HEK293 (cell line): ENCODE data around the gene LAMB4.

Experiments
- CTCF ChIA-PET: fragments of 350-600 bp; formaldehyde crosslinking; extraction: SDS; loops from one replicate; lab custom pipeline; 2021; ENCODE audit warnings: antibody characterized with exemption; lab: Yijun Ruan, JAX
- POLR2A ChIA-PET: fragments of 300-600 bp; formaldehyde crosslinking; extraction: SDS; loops from one replicate; lab custom pipeline; 2020; ENCODE audit warnings: antibody characterized with exemption, inconsistent platforms; lab: Yijun Ruan, JAX
- H3K27ac ChIP-seq: fragments of 200-500 bp; sonication (Bioruptor generic); 2 replicates; pipeline ENCODE4 v1.5.1; 2014; ENCODE audit warnings: low read depth, low read length, control low read depth, inconsistent platforms; ENCODE audit errors: extremely low read depth
- H3K36me3 ChIP-seq, 2 experiments: fragments of 200-500 bp in 1 of 2; sonication (Bioruptor generic) in 1 of 2; 1 replicate in 1 of 2; 2 replicates in 1 of 2; pipeline ENCODE4 v1.5.1; 2014 to 2017; ENCODE audit warnings: inconsistent platforms in 2 of 2, low read length in 2 of 2; ENCODE audit not compliant: control insufficient read depth in 2 of 2, insufficient read depth in 1 of 2
- H3K4me1 ChIP-seq: fragments of 200-500 bp; sonication (Bioruptor generic); 2 replicates; pipeline ENCODE4 v1.5.1; 2014; ENCODE audit warnings: mild to moderate bottlenecking, low read length, inconsistent platforms; ENCODE audit not compliant: control insufficient read depth, insufficient read depth
- H3K4me3 ChIP-seq: 2 replicates; pipeline ENCODE4 v1.5.1; 2011; ENCODE audit warnings: low read depth, mild to moderate bottlenecking, control low read depth, low read length, moderate library complexity
- H3K9me3 ChIP-seq: fragments of 200-500 bp; sonication (Bioruptor generic); 2 replicates; pipeline ENCODE4 v1.5.1; 2014; ENCODE audit warnings: low read depth, low read length, inconsistent platforms; ENCODE audit not compliant: control insufficient read depth, insufficient read depth
- GLIS1 ChIP-seq: fragments of 450-650 bp; formaldehyde crosslinking; IDR thresholded peaks from 2 replicates; pipeline ENCODE4 v1.5.1; 2016; ENCODE audit warnings: missing biosample characterization, missing genetic modification characterization
- HOXD13 ChIP-seq: sonication (generic); formaldehyde crosslinking; IDR thresholded peaks from 2 replicates; pipeline ENCODE4 v1.8.0; 2022; ENCODE audit warnings: missing genetic modification reagents, borderline replicate concordance
- KLF1 ChIP-seq: fragments of 450-650 bp; formaldehyde crosslinking; IDR thresholded peaks from 2 replicates; pipeline ENCODE4 v1.5.1; 2016; ENCODE audit warnings: missing biosample characterization, missing genetic modification characterization
- MEIS1 ChIP-seq: sonication (generic); formaldehyde crosslinking; IDR thresholded peaks from 2 replicates; pipeline ENCODE4 v1.8.1; 2022; ENCODE audit warnings: missing genetic modification reagents, mild to moderate bottlenecking, borderline replicate concordance
- OSR2 ChIP-seq: fragments of 450-650 bp; formaldehyde crosslinking; IDR thresholded peaks from 2 replicates; pipeline ENCODE4 v1.5.1; 2016; ENCODE audit warnings: missing biosample characterization, missing genetic modification characterization
- RBAK ChIP-seq: fragments of 450-650 bp; formaldehyde crosslinking; IDR thresholded peaks from 2 replicates; pipeline ENCODE4 v1.5.1; 2016; ENCODE audit warnings: missing biosample characterization, missing genetic modification characterization
- REPIN1 ChIP-seq: fragments of 450-650 bp; formaldehyde crosslinking; IDR thresholded peaks from 2 replicates; pipeline ENCODE4 v1.5.1; 2017; ENCODE audit warnings: missing biosample characterization, missing genetic modification characterization, low read depth
- TCF7L2 ChIP-seq: IDR thresholded peaks from 2 replicates; pipeline ENCODE4 v1.6.1; 2011; ENCODE audit warnings: low read depth, mild to moderate bottlenecking, inconsistent platforms, low read length, moderate library complexity, borderline replicate concordance
- ZNF202 ChIP-seq: fragments of 450-650 bp; formaldehyde crosslinking; IDR thresholded peaks from 2 replicates; pipeline ENCODE4 v1.5.1; 2016; ENCODE audit warnings: missing biosample characterization, missing genetic modification characterization, borderline replicate concordance
- ZNF266 ChIP-seq: fragments of 450-650 bp; formaldehyde crosslinking; IDR thresholded peaks from 2 replicates; pipeline ENCODE4 v1.5.1; 2016; ENCODE audit warnings: missing biosample characterization, missing genetic modification characterization, low read depth
- ZNF274 ChIP-seq, 2 experiments: fragments of 200-500 bp in 1 of 2; fragments of 450-650 bp in 1 of 2; sonication (Bioruptor generic) in 1 of 2; formaldehyde crosslinking in 1 of 2; IDR thresholded peaks; 2 replicates each; pipeline versions ENCODE4 v1.5.1 to v1.6.1; 2014 to 2016; ENCODE audit warnings: borderline replicate concordance in 1 of 2, inconsistent platforms in 1 of 2, low read length in 1 of 2, missing biosample characterization in 1 of 2, missing genetic modification characterization in 1 of 2
- ZNF292 ChIP-seq: fragments of 450-650 bp; formaldehyde crosslinking; IDR thresholded peaks from 2 replicates; pipeline ENCODE4 v1.5.1; 2016; ENCODE audit warnings: low read depth, missing biosample characterization, missing genetic modification characterization, borderline replicate concordance
- ZNF311 ChIP-seq: fragments of 450-650 bp; formaldehyde crosslinking; IDR thresholded peaks from 2 replicates; pipeline ENCODE4 v1.5.1; 2017; ENCODE audit warnings: missing biosample characterization, missing genetic modification characterization, borderline replicate concordance
- ZNF350 ChIP-seq: fragments of 450-650 bp; formaldehyde crosslinking; IDR thresholded peaks from 2 replicates; pipeline ENCODE4 v1.5.0; 2017; ENCODE audit warnings: missing biosample characterization, mild to moderate bottlenecking, missing genetic modification characterization
- ZNF423 ChIP-seq: fragments of 450-650 bp; formaldehyde crosslinking; IDR thresholded peaks from 2 replicates; pipeline ENCODE4 v1.5.1; 2016; ENCODE audit warnings: missing biosample characterization, missing genetic modification characterization
- ZNF473 ChIP-seq: fragments of 450-650 bp; formaldehyde crosslinking; IDR thresholded peaks from 2 replicates; pipeline ENCODE4 v1.5.1; 2017; ENCODE audit warnings: missing biosample characterization, missing genetic modification characterization
- ZNF610 ChIP-seq: fragments of 450-650 bp; formaldehyde crosslinking; IDR thresholded peaks from 2 replicates; pipeline ENCODE4 v1.5.1; 2016; ENCODE audit warnings: missing biosample characterization, missing genetic modification characterization, borderline replicate concordance
- ZNF654 ChIP-seq: fragments of 450-650 bp; formaldehyde crosslinking; IDR thresholded peaks from 2 replicates; pipeline ENCODE4 v1.5.1; 2016; ENCODE audit warnings: low read depth, missing biosample characterization, missing genetic modification characterization
- ZNF707 ChIP-seq: fragments of 450-650 bp; formaldehyde crosslinking; IDR thresholded peaks from 2 replicates; pipeline ENCODE4 v1.5.1; 2016; ENCODE audit warnings: missing biosample characterization, missing genetic modification characterization
- TF ChIP-seq, protein P1 (sequence below): fragments of 450-650 bp; formaldehyde crosslinking; IDR thresholded peaks from 2 replicates; pipeline ENCODE4 v1.5.1; 2016; ENCODE audit warnings: missing biosample characterization, missing genetic modification characterization
- TF ChIP-seq, protein P2 (sequence below): fragments of 450-650 bp; formaldehyde crosslinking; IDR thresholded peaks from 2 replicates; pipeline ENCODE4 v1.5.1; 2016; ENCODE audit warnings: missing biosample characterization, missing genetic modification characterization
- TF ChIP-seq, protein P3 (sequence below): fragments of 450-650 bp; formaldehyde crosslinking; IDR thresholded peaks from 2 replicates; pipeline ENCODE4 v1.5.1; 2016; ENCODE audit warnings: missing biosample characterization, missing genetic modification characterization, borderline replicate concordance

Gene LAMB4

DNA sequence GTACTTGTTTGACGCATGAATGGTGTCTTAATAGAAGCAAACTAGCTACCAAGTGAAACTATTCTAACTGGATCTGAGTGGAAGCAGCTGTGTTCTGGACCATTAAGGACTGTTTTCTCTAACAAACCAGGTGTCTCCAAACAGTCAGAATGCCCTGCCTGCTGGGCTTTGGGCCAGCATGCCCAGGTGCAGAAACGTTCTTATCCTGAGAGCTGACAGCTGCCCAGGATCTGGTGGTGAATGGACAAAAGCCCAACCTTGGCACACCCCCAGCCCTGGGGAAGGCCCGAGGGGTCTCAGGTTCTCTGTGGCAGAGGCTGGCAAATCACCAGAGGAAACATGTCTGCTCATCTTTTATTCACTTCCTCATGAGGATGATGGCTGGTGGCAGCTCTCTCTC is 48.2 kb upstream of the LAMB4 start:
- no peak overlapping the region for H3K27ac ChIP-seq
- no peaks in the 10 kb centered on the region for H3K9me3 ChIP-seq
- H3K36me3 ChIP-seq, result peaks cover 0 to 4% of the 10 kb centered on the region in 2 experiments; a peak in 1 of 3 replicates
- H3K4me3 ChIP-seq, result no peak overlapping the region
- TF ChIP-seq, protein P1, sequence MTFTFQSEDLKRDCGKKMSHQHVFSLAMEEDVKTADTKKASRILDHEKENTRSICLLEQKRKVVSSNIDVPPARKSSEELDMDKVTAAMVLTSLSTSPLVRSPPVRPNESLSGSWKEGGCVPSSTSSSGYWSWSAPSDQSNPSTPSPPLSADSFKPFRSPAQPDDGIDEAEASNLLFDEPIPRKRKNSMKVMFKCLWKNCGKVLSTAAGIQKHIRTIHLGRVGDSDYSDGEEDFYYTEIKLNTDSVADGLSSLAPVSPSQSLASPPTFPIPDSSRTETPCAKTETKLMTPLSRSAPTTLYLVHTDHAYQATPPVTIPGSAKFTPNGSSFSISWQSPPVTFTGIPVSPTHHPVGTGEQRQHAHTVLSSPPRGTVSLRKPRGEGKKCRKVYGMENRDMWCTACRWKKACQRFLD (tag by site-specific recombination), result no peak
- TF ChIP-seq GLIS1 (tag by site-specific recombination) (no peak), ZNF292 (tag by site-specific recombination) (no peak), TCF7L2 (no peak), ZNF707 (no peak)
- TF ChIP-seq, protein P2, sequence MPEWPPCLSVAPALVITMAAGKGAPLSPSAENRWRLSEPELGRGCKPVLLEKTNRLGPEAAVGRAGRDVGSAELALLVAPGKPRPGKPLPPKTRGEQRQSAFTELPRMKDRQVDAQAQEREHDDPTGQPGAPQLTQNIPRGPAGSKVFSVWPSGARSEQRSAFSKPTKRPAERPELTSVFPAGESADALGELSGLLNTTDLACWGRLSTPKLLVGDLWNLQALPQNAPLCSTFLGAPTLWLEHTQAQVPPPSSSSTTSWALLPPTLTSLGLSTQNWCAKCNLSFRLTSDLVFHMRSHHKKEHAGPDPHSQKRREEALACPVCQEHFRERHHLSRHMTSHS, result no peak
- no peaks in the 10 kb centered on the region for H3K4me1 ChIP-seq
- ChIA-PET POLR2A (no interaction called here), CTCF (interaction anchor here (0.6 to 3.3 kb wide), 7 partner anchors 11 to 319 kb away, joined by 3 to 18 read pairs (median 3); no protein-coding TSS in a partner anchor)

DNA sequence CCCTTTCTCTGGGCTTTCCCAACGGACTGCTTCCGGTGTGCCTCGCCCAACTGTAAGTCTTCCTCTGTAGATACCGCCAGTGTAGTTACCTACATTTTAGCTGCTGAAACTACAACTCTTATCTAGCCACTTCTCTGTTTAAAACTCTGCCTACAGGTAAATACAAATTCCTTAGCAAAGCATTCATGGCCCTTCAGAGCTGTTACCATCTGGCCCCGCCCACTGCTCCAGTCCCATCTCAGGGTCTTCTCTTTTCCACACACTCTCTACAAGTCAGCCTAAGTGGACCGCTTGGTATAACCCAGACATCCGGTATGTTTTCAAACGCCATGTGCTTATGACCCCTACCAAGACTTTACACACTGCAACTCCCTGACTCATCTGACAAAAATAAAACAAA is 41.0 kb upstream of the LAMB4 start:
- ChIA-PET POLR2A (no interaction called here), CTCF (interaction anchor here (0.7 to 1.2 kb wide), 3 partner anchors 9 to 25 kb away, joined by 3 to 6 read pairs (median 3); no protein-coding TSS in a partner anchor)
- no peaks in the 10 kb centered on the region for H3K4me1 ChIP-seq
- H3K27ac ChIP-seq, result no peak overlapping the region
- no peaks in the 10 kb centered on the region for H3K36me3 ChIP-seq
- TF ChIP-seq RBAK (tag by site-specific recombination), result no peak
- no peak for TF ChIP-seq ZNF266
- TF ChIP-seq ZNF311 (tag by site-specific recombination), result no peak
- TF ChIP-seq ZNF423, result no peak
- no peak for TF ChIP-seq ZNF350 (tag by site-specific recombination)
- no peak for TF ChIP-seq ZNF274 (IDR thresholded peaks at IDR 0.05; ENCODE audit: low read length)
- TF ChIP-seq ZNF274 (tag by site-specific recombination; IDR thresholded peaks at IDR 0.05; ENCODE audit: borderline replicate concordance), result no peak
- TF ChIP-seq MEIS1 (CRISPR knock-in tag), result no peak
- no peak for TF ChIP-seq HOXD13 (CRISPR knock-in tag)
- no peak for TF ChIP-seq ZNF654 (tag by site-specific recombination)
- TF ChIP-seq REPIN1, result no peak
- TF ChIP-seq, protein P3, sequence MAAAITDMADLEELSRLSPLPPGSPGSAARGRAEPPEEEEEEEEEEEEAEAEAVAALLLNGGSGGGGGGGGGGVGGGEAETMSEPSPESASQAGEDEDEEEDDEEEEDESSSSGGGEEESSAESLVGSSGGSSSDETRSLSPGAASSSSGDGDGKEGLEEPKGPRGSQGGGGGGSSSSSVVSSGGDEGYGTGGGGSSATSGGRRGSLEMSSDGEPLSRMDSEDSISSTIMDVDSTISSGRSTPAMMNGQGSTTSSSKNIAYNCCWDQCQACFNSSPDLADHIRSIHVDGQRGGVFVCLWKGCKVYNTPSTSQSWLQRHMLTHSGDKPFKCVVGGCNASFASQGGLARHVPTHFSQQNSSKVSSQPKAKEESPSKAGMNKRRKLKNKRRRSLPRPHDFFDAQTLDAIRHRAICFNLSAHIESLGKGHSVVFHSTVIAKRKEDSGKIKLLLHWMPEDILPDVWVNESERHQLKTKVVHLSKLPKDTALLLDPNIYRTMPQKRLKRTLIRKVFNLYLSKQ (tag by site-specific recombination), result no peak
- TF ChIP-seq KLF1 (tag by site-specific recombination), result no peak
- no peak for TF ChIP-seq ZNF473 (tag by site-specific recombination)
- no peak for TF ChIP-seq OSR2 (tag by site-specific recombination)
- no peak for TF ChIP-seq ZNF202
- no peak for TF ChIP-seq ZNF610 (tag by site-specific recombination)
- no peaks in the 10 kb centered on the region for H3K9me3 ChIP-seq
- H3K4me3 ChIP-seq, result no peak overlapping the region
